ENCODE measurements around the gene MTMR12.

GRCh38 chr5:32231929-32232328 is 80.8 kb downstream of the MTMR12 start:
- peak; percentile 32 for TF ChIP-seq REST (IDR thresholded peaks at IDR 0.05; ENCODE audit: unreplicated experiment)
- TF ChIP-seq POLR2AphosphoS5 (IDR thresholded peaks at IDR 0.05; ENCODE audit: low read depth): no peak
- no peak for TF ChIP-seq CTCF (conservative IDR thresholded peaks at IDR 0.05; ENCODE audit: low read depth in 2 of 2)
- no peak for TF ChIP-seq EZH2phosphoT487 (IDR thresholded peaks at IDR 0.05; ENCODE audit: unreplicated experiment)
- no peak for TF ChIP-seq EZH2 (IDR thresholded peaks at IDR 0.05; ENCODE audit: low read depth, unreplicated experiment)

Data from GM23338 (cell line).